ENCODE data around the gene SIPA1L3.

Gene SIPA1L3

DNA sequence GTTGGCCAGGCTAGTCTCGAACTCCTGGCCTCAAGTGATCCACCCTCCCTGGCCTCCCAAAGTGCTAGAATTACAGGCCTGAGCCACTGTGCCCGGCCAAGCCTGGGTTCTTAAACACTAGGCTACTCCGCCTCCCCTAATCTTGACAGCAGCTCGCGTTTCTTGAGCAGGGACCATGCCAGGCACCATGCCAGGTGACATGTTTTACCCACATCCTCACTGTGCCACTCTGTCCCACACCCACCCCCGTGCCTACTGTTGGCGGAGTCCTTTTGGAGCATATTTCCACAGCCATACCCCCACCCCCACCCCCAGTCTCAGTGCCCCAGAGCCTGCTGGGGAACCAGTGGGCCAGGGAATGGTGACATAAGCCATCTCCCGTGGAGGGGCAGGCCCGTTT is 218.2 kb downstream of the SIPA1L3 start (continued):
- TF ChIP-seq, protein P1, sequence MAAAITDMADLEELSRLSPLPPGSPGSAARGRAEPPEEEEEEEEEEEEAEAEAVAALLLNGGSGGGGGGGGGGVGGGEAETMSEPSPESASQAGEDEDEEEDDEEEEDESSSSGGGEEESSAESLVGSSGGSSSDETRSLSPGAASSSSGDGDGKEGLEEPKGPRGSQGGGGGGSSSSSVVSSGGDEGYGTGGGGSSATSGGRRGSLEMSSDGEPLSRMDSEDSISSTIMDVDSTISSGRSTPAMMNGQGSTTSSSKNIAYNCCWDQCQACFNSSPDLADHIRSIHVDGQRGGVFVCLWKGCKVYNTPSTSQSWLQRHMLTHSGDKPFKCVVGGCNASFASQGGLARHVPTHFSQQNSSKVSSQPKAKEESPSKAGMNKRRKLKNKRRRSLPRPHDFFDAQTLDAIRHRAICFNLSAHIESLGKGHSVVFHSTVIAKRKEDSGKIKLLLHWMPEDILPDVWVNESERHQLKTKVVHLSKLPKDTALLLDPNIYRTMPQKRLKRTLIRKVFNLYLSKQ (tag by site-specific recombination; IDR thresholded peaks at IDR 0.05; ENCODE audit: borderline replicate concordance), result no peak
- TF ChIP-seq ZBTB7A (tag by site-specific recombination; IDR thresholded peaks at IDR 0.05; ENCODE audit: low read depth) (no peak), SALL2 (tag by site-specific recombination; IDR thresholded peaks at IDR 0.05; ENCODE audit: borderline replicate concordance) (no peak), BCL11A (tag by site-specific recombination; IDR thresholded peaks at IDR 0.05; ENCODE audit: low read depth) (no peak), ZNF202 (tag by site-specific recombination; IDR thresholded peaks at IDR 0.05; ENCODE audit: borderline replicate concordance) (no peak)

DNA sequence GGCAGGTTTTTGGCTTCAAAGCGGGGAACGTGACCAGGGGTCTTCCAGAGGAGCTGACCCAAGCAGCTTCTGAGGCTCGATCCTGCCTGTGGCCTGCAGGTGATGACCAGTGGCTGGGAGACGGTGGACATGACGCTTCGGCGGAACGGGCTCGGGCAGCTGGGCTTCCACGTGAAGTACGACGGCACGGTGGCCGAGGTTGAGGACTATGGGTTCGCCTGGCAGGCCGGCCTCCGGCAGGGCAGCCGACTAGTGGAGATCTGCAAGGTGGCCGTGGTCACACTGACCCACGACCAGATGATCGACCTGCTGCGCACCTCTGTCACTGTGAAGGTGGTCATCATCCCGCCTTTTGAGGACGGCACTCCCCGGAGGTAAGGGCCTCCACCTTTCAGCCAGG is 223.4 kb downstream of the SIPA1L3 start:
- Histone ChIP-seq H3K36me3 (ENCODE audit: control insufficient read depth in 2 of 2, insufficient read depth in 1 of 2, low read length in 2 of 2) (peaks cover 0 to 23% of the 10 kb centered on the region in 2 experiments; a peak in 2 of 3 replicates), H3K9me3 (ENCODE audit: control insufficient read depth, insufficient read depth, low read depth, low read length) (no peaks in the 10 kb centered on the region), H3K4me3 (ENCODE audit: low read depth, low read length) (no peak overlapping the region), H3K4me1 (ENCODE audit: control insufficient read depth, insufficient read depth, low read length) (no peaks in the 10 kb centered on the region), H3K27ac (ENCODE audit: extremely low read depth, low read depth, low read length) (no peak overlapping the region)
- POLR2A ChIA-PET, result no interaction called here
- peak; percentile 65; the same call in 1 of the 2 replicates for TF ChIP-seq ZNF600 (tag by site-specific recombination; IDR thresholded peaks at IDR 0.05)
- no peak for TF ChIP-seq TRIM28 (IDR thresholded peaks at IDR 0.05; ENCODE audit: borderline replicate concordance, low read length)
- CTCF ChIA-PET, result interaction anchor here (0.6 to 6.3 kb wide), 4 partner anchors 12 to 228 kb away, joined by 3 to 70 read pairs (median 4); no protein-coding TSS in a partner anchor

DNA sequence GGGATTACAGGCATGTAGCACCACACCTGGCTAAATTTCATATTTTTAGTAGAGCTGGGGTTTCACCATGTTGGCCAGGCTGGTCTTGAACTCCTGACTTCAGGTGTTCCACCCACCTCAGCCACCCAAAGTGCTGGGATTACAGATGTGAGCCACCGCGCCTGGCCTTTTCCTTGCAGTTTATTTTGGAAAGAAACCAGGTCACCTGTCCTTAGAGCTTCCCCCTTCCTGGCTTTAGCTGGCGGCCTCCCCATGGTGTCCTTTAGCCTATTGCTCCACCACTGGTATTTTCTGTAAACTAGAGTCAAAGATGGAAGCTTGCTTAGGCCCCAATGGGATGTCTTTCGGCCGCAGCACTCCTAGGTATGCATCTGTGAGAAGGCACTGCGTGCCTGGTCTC is 225.8 kb downstream of the SIPA1L3 start:
- no peak for TF ChIP-seq ZNF174 (tag by site-specific recombination; IDR thresholded peaks at IDR 0.05)
- TF ChIP-seq SP2 (tag by site-specific recombination; IDR thresholded peaks at IDR 0.05), result no peak
- TF ChIP-seq ZBTB8A (tag by site-specific recombination; IDR thresholded peaks at IDR 0.05), result no peak
- no peak for TF ChIP-seq ZNF426 (tag by site-specific recombination; IDR thresholded peaks at IDR 0.05)
- TF ChIP-seq OSR2 (tag by site-specific recombination; IDR thresholded peaks at IDR 0.05), result no peak
- no peak for TF ChIP-seq KLF10 (tag by site-specific recombination; IDR thresholded peaks at IDR 0.05)
- no peak for TF ChIP-seq ZNF2 (tag by site-specific recombination; IDR thresholded peaks at IDR 0.05)
- TF ChIP-seq, protein P2, sequence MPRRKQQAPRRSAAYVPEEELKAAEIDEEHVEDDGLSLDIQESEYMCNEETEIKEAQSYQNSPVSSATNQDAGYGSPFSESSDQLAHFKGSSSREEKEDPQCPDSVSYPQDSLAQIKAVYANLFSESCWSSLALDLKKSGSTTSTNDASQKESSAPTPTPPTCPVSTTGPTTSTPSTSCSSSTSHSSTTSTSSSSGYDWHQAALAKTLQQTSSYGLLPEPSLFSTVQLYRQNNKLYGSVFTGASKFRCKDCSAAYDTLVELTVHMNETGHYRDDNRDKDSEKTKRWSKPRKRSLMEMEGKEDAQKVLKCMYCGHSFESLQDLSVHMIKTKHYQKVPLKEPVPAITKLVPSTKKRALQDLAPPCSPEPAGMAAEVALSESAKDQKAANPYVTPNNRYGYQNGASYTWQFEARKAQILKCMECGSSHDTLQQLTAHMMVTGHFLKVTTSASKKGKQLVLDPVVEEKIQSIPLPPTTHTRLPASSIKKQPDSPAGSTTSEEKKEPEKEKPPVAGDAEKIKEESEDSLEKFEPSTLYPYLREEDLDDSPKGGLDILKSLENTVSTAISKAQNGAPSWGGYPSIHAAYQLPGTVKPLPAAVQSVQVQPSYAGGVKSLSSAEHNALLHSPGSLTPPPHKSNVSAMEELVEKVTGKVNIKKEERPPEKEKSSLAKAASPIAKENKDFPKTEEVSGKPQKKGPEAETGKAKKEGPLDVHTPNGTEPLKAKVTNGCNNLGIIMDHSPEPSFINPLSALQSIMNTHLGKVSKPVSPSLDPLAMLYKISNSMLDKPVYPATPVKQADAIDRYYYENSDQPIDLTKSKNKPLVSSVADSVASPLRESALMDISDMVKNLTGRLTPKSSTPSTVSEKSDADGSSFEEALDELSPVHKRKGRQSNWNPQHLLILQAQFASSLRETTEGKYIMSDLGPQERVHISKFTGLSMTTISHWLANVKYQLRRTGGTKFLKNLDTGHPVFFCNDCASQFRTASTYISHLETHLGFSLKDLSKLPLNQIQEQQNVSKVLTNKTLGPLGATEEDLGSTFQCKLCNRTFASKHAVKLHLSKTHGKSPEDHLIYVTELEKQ (tag by site-specific recombination; IDR thresholded peaks at IDR 0.05; ENCODE audit: borderline replicate concordance), result no peak
- TF ChIP-seq, protein P3, sequence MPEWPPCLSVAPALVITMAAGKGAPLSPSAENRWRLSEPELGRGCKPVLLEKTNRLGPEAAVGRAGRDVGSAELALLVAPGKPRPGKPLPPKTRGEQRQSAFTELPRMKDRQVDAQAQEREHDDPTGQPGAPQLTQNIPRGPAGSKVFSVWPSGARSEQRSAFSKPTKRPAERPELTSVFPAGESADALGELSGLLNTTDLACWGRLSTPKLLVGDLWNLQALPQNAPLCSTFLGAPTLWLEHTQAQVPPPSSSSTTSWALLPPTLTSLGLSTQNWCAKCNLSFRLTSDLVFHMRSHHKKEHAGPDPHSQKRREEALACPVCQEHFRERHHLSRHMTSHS (tag by site-specific recombination; IDR thresholded peaks at IDR 0.05), result no peak
- no peak for TF ChIP-seq PRDM1 (tag by site-specific recombination; IDR thresholded peaks at IDR 0.05)
- TF ChIP-seq FEZF1 (tag by site-specific recombination; IDR thresholded peaks at IDR 0.05), result no peak
- H3K4me3 ChIP-seq (ENCODE audit: low read depth, low read length), result no peak overlapping the region
- no peaks in the 10 kb centered on the region for H3K9me3 ChIP-seq (ENCODE audit: control insufficient read depth, insufficient read depth, low read depth, low read length)
- H3K36me3 ChIP-seq (ENCODE audit: control insufficient read depth in 2 of 2, insufficient read depth in 1 of 2, low read length in 2 of 2), result peaks cover 0 to 17% of the 10 kb centered on the region in 2 experiments; a peak in 2 of 3 replicates
- CTCF ChIA-PET, result interaction anchor here (0.6 to 6.3 kb wide), 9 partner anchors 10 to 229 kb away, joined by 4 to 70 read pairs (median 7); partner anchors contain the start of genes SIPA1L3 and WDR87
- 0 out of 2 replicates have a peak overlapping the region, but pooled peaks have one; percentile 9 for H3K27ac ChIP-seq (ENCODE audit: extremely low read depth, low read depth, low read length)
- POLR2A ChIA-PET, result interaction anchor here (0.7 kb wide), 1 partner anchor 809 kb away, joined by 7 read pairs; no protein-coding TSS in a partner anchor
- H3K4me1 ChIP-seq (ENCODE audit: control insufficient read depth, insufficient read depth, low read length), result no peaks in the 10 kb centered on the region
